HG03565 (cell line): ENCODE data around the gene TMEM235.
"Not testable (repeated sequence)": the region's sequence is repeated elsewhere in the genome, so short reads cannot be mapped to it uniquely, and the experiment has no call there.

ENCODE experiments used
- ATAC-seq: cut with Tn5 transposase; IDR thresholded peaks from one replicate; pipeline ENCODE4 v1.9.1; 2021; ENCODE audit warnings: mild to moderate bottlenecking, moderate library complexity; ENCODE audit not compliant: unreplicated experiment

The TMEM235 gene

GRCh38 chr17:78214706-78215061, 16.7 kb upstream of the TMEM235 start:
- ATAC-seq, result no peak

GRCh38 chr17:78219396-78220150, 11.9 kb upstream of the TMEM235 start:
- no peak for ATAC-seq

GRCh38 chr17:78223061-78223460, 8.4 kb upstream of the TMEM235 start:
- no peak for ATAC-seq

GRCh38 chr17:78223765-78224164, 7.7 kb upstream of the TMEM235 start:
- no peak for ATAC-seq

- ATAC-seq, result no peak
These were observed 7.0 kb upstream of the TMEM235 start for GRCh38 chr17:78224231-78225087.

GRCh38 chr17:78225088-78225865, 6.2 kb upstream of the TMEM235 start:
- ATAC-seq, result no peak

GRCh38 chr17:78226055-78226758, 5.2 kb upstream of the TMEM235 start:
- ATAC-seq, result no peak

- no peak for ATAC-seq
These were observed 4.5 kb upstream of the TMEM235 start for GRCh38 chr17:78226759-78227454.

GRCh38 chr17:78227455-78227916, 3.9 kb upstream of the TMEM235 start:
- ATAC-seq, result no peak

GRCh38 chr17:78228176-78228575, 3.3 kb upstream of the TMEM235 start:
- no peak for ATAC-seq

- no peak for ATAC-seq
These were observed 1.0 kb upstream of the TMEM235 start for GRCh38 chr17:78230252-78230962.

- no peak for ATAC-seq
These were observed 794 bp downstream of the TMEM235 start for GRCh38 chr17:78231991-78232858.

GRCh38 chr17:78232859-78233173, 1.4 kb downstream of the TMEM235 start:
- ATAC-seq, result no peak

GRCh38 chr17:78233678-78234077, 2.2 kb downstream of the TMEM235 start:
- ATAC-seq, result no peak

GRCh38 chr17:78234261-78234865, 2.9 kb downstream of the TMEM235 start:
- ATAC-seq, result no peak

- ATAC-seq, result not testable (repeated sequence)
These were observed 3.6 kb downstream of the TMEM235 start for GRCh38 chr17:78235022-78235421.

- no peak for ATAC-seq
These were observed 4.5 kb downstream of the TMEM235 start for GRCh38 chr17:78235885-78236284.
